GM19043 (cell line): ENCODE results near the gene APOL3.
"Not testable (repeated sequence)": the region's sequence is repeated elsewhere in the genome, so short reads cannot be mapped to it uniquely, and the experiment has no call there.

Source experiments
- ATAC-seq: cut with Tn5 transposase; IDR thresholded peaks from one replicate; pipeline ENCODE4 v1.9.1; 2021; ENCODE audit warnings: low read depth; ENCODE audit not compliant: unreplicated experiment

The APOL3 gene

DNA sequence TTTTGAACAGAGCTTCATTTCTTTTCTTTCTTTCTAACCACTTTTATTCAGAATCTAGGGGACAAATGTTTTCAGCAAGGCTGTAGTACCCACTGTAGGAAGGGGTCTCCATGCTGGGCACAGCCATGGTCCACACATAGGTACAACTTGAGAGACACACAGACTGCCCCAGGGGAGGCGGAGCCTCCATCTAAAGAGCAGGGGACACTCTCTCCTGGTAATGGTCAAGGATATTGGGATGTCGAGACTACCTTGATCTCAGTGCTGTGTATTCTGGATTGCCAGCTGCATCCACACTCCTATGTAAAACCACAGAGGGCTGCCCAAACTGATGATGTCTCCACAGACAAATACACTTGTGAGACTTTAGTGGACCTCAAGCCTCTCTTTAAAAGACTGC is 2.9 kb upstream of the APOL3 start:
- no peak for ATAC-seq

DNA sequence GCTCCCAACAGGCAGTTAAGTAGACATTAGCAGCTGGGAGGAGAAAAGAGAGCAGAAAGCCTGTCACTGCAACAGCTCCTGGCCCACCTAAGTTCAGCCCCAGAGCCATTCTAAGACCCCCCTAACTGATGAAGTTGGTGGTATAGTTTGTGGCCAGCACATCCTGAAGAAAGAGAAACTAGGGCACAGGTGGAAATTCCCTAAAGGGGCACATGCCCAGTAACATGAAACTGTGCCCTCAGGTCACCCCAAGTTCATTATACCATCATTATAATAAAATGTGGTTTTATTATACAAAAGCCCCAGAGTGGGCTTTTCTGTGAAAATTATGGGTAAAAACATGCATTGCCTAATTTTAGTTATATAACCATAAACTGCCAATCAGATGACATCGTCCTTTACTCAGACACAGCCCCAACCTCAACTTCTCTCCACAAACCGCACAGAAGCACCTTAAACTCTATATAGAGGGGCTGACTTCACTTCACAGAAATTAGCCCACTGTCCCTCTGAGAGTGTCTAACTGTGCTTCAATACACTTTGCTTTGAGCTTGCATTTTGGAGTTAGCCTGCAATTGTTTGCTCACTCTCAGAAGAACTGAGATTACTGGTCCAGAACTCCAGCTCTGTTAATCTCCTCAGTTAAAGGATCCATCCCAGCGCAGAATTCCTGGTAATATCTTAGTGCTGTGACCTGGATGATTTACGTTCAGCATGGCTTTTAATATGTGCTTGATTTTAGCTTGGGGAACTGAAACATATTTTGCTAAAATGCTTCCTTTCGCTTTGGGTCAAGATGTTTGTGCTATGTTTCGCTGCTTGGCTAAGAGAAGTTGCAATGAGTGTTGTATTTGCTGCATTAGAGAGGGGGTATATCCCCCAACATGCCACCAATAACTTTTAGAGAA is 1.8 kb upstream of the APOL3 start:
- no peak for ATAC-seq

DNA sequence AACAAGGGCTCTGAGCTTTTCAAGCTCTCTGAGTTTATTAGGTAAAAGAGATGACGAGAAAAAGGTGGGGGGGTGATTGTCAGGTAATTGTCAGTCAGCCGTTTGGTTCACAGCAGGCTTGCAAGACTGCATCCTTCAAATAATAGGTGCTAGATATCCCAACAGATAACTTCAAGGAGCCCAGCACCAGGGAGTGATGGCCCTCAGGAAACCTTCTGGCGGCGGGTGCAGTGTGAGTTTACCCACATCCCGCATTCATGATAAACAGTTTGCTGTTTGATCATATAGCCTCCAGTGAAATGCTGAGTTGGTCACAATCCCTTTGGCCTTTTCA is 1.2 kb upstream of the APOL3 start:
- not testable (repeated sequence) for ATAC-seq

DNA sequence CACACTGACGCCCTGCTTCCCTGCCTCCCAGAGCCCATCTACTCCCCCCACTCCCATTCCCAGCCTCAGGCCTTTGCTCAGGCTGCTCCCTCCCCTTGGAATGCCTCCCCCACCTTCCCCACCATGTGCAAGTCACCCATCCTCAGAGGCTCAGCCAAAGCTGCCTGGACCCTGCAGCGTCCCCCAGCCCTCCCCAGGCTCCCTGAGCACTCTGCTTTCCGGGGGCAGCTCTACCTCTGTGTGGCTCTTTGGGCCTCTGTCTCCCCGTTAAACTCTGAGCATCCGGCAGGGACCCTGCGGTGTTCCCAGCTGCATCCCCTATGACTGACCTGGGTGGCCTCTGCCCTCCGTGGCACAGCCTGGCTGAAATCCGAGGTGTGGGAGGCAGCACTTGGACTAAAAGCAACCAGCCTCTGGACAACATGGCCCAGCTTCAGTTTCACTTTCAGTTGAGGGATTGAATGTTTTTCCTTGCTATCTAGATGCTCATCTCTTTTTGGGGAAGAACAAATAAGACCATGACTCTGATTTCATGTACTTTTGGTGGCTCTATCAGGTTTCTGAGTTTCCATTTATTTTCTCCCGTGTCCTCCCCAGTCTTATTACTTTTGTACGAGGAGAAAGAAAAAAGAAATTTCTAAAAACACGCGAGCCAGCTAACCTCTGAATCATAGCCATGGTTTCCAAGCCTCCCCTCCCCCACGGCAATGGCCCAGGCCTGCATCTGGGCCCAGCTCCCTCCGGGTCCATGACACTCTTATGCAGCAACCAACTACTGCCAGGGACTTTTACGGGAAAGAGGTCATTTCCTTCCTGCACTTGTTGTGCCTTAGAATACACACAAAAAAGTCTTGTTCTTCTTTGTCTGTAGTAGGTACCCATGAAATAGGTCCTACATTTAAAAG is 3.8 kb downstream of the APOL3 start:
- no peak for ATAC-seq

DNA sequence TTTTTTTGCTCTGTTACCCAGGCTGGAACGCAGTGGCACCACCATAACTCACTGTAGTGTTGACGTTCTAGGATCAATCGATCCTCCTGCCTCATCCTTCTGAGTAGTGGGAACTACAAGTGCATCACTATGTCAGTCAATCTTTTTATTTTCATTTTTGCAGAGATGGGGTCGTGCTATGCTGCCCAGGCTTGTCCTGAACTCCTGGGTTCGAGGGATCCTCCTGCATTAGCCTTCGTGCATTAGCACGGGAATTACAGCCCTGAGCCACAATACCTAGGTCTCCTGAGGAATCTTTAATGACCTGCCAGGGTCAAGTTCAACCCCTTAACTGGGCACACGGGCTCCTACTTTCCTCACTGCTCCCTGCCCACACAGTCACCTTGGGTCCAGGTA is 4.4 kb downstream of the APOL3 start:
- ATAC-seq, result no peak

DNA sequence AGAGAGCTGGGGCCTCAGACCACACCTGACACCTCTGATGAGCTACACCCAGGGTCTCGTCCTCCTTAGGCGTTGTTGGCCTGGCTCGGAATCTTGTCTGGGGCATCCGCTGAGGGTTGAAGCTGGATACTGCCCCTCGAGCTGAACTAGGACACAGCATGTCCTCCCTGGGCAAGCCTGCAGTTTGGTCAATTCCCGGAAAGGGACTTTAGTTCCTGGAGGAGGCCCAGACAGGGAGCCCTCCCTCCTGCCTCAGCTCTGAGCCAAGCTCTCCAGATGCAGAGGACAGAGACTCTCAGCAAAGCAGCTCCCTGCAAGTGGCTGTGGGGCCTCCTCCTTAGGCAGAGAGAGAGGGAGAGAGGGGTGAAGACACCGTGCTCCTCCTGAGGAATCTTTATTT is 4.9 kb downstream of the APOL3 start:
- ATAC-seq, result no peak

DNA sequence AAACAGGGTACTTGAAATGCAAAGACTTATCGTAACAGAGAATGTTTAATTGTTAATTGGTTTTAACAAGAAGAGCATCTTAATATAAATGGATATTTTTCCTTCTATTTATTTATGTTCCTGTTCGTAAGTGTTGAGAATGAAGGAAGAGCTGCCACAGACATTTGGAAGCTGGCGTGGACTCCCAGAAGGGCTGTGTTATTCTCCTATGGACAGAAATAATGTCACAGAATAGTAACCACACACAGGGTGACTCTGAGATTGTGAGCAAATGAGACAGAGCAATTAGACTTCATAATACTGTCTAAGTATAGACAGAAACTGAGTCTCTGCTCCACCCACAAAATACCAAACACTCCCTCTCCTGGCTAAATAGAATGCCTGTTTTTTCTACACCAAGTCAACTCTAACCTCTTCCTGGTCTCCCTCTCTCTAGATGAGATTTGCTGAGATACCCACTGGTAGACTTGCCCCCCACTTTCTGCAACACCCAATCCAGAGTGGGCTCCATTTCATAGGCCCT is 6.1 kb downstream of the APOL3 start:
- no peak for ATAC-seq

DNA sequence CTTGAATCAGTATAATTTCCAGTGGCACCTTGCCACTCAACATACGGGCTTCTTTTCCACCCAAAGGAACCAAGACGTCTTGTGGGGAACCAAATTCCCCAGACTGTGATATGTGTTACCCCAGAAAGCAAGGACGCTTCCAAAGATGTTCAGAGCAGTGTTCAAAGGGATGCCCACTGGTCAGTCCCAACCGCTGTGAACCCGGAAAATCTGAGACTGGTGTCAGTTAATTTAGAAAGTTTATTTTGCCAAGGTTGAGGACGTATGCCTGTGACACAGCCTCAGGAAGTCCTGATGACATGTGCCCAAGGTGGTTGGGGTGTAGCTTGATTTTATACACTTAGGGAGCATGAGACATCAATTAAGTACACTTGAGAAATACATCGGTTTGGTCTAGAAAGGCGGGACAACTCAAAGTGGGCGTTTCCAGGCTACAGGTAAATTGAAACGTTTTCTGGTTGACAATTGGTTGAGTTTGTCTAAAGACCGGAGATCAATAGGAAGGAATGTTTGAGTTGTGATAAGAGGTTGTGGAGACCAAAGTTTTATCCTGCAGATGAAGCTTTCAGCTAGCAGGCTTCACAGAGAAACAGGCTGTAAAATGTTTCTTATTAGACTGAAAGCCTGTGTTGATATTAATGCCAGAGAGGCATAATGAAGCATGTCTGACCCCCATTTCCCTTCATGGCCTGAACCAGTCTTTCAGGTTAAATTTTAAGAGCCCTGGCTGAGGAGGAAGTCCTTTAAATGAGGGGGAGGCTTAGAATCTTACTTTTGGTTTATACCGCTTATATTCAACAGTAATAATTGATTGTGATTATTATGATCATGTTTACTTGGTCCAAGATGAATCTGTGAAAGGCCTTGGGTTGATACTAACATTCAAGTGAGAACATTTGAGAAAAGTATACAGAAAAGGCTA is 6.8 kb downstream of the APOL3 start:
- ATAC-seq, result no peak

DNA sequence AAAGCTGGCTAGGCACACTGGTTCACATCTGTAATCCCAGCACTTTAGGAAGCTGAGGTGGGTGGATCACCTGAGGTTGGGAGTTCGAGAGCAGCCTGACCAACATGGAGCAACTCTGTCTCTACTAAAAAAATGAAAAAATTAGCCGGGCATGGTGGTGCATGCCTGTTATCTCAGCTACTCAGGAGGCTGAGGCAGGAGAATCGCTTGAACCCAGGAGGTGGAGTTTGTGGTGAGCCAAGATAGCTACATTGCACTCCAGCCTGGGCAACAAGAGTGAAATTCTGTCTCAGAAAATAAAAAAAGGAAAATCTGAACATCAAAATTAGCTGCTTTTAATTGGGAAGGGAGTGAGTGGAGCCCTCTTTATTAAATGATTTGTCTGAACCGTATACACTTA is 7.7 kb downstream of the APOL3 start:
- not testable (repeated sequence) for ATAC-seq

DNA sequence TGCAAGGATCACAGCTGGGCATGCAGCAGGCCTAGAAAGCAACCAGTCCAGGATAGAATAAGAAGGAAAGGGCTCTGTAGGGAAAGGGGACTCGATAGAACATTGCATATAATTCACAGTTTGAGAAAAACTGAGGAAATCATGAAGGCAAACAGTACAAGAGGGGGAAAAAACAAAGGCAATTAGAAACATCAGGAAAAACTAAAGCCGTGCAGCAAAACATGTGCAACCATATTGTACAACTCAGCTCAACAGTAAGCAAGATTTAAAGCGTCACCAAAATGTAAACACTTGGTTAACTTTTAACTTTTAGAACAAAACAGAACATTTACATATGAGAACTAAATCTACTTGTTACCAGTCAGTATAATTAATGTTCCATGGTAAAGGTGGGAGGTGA is 8.5 kb downstream of the APOL3 start:
- no peak for ATAC-seq

DNA sequence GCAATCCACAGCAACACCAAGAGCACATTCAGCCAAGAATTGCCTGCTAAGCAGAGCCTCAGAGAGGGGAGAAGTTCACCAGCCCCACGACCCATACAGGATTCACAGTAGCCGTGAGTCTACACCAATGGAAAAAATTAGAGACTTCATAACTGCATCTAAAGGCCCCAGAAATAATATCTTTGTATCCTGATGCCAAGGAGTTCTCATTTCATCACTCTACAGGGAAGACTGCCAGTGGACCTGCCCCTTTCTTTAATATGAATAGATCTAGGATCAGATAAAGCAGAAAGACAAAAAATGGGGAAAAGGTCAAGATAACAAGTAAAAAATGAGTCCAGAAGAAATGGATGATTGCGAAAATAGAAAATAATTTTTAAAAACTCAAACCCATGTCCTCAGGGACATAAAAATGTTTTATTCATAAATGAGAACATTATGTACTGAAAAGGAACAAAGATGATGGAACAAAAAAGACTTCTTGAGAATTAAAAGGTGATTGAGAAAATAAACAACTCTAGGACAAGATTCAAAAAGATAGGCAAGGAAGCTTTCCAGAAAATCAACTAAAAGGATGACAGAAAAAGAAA is 9.5 kb downstream of the APOL3 start:
- ATAC-seq, result no peak

DNA sequence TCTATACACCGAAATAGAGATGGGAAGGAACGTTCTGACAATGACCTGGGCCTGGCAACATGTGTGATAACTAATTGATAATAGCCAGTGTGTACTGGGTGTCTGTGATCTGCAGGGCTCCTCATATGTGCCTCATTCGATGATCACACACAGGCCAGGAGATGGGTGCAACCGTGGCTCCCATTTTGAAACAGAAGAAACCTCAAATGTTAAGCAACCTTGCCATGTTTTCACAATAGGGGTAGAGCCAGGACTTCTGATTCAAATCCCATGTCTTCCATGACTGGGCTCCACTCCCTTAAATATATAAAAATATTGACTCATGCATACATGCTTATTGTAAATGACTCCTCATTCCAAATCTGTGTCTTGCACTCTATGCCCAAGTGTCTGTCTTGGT is 11.1 kb downstream of the APOL3 start:
- no peak for ATAC-seq

DNA sequence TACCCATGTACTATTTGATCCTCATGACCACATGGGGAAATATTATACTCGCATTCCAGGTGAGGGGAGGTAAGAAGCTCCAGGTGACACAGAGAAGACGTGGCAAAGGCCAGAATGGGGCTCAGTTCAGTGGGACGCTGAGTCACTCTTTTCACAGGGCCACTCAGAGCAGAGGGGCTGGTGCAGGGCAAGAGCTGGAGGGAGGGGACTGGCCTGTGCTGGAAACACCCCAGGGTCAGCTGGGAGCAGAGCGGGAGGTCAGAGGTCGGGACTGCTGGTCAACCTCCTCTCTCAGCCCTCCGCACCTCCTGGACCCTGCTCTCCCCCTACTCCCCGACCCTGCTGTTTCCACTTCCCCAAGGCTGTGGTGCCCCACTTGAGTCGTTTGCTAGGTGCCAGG is 12.1 kb downstream of the APOL3 start:
- no peak for ATAC-seq

DNA sequence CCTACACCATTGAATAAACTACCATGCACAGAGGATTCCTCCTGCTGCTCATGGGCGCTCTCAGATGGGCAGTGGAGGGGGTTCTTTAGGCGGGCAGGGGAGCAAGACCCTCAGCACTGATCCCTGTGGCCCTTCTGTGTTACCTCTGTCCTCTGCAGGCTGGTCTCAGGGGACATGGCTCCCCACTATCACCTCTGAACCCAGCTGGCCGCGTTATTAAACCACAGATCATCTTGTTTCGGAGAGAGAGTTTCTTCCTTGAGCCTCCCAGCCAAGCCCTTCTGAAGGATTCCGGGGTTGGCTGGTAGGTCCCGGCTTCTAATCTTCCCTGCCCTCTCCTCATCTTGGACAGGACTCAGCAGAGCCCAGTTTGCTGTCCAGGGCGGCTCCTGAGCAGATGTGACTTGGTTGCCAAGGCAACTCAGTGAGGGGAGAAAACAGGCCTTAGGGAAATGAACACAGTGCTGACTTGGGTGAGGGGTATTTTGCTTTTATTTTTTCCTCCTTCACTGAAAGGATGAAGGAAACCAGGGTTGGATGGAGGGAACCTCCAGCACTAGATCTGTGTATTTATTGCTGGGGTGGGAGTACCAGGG is 13.3 kb downstream of the APOL3 start:
- no peak for ATAC-seq

DNA sequence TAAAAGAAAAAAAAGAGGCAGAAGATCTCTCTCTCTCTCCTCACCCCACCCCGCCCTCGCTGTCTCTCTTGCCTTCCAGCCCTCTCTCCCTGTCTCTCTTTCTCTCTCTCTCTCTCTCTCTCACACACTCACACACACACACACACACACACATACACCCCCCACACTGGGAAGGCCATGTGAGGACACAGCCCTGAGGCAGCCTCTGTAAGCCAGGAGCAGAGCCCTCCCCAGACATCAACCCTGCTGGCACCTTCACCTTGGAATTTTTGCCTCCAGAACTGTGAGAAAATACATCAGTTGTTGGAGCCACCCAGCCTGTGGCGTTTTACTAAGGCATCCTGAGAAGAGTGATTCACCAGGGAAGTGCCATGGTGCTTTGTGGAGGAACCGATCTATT is 14.7 kb downstream of the APOL3 start:
- ATAC-seq, result no peak

DNA sequence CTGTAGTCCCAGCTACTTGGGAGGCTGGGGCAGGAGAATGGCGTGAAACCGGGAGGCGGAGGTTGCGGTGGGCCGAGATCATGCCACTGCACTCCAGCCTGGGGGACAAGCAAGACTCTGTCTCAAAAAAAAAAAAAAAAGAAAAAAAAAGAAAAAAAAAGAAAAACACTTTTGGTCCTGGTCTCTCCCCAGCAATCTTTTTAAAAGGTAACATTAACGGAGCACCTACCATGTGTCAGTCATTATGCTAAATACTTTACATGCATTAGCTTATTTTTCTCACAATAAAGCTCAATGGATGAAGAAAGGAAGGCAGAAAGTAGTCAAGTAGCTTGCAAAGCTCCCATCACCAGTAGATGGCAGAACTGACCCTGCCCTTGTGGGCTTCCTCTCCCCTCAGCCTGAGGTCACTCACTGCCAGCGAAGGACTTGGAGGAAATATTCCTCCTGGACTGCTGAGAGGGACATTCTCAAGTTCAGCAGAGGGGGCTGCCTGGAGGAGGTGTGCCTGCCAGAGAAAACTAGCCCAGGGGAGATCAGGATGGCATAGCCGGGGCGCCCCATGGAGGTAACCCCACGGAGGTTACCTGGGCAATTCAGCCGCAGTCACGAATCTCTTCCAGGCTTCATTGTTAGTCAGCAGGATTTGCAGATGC is 15.5 kb downstream of the APOL3 start:
- ATAC-seq, result no peak

DNA sequence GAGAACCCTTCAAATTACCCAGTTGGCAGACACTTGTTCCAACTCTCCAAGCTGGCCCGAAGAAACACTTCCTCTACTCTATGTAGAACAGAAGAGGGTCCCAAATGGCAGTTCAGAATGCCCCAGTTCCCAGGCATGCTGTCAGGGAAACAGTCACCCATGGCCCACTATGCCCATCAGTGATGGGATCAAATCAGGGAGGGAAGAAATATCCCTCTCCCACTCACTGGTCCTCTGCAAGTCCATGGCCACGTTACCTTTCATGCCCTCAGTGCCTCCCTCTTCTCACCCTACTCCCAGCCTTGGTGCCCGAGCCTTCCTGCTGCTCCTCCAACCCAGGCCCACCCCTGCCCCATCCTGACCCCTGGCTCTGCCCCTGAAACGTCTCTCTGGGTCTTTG is 16.6 kb downstream of the APOL3 start:
- ATAC-seq, result no peak

DNA sequence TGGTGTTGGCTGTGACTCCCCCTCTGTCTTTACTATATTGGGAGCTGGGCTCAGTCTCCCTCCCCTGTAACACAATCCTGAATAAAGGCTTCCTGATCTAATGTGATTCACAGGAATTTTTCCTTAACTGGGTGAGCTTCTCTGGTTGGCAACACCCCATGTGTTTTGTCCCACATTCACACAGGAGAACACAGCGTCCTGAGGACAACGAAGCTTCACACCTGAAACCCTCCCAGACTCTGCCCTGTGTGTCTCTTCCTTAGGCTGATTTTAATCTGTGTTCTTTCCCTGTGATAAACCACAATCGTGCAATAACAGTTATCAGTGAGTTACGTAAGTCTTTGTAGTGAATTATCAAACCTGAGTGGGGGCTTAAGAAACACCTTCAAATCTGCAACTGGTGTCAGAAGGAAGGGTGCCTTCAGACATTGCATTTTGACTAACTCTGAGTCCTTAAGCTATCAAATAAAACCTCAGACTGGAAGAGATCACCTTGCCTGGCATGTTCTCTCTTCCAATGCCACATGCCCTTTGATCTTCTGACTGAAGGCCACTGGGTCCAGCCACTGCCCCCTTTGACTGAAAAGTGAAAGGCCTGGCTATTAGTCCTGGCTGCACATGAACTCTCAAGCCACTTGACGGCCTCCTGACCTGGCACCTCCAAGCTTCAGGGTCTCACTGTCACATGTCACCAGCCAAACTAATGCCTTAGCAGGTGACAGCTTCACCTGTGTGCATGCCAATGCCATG is 17.3 kb downstream of the APOL3 start:
- ATAC-seq, result no peak

DNA sequence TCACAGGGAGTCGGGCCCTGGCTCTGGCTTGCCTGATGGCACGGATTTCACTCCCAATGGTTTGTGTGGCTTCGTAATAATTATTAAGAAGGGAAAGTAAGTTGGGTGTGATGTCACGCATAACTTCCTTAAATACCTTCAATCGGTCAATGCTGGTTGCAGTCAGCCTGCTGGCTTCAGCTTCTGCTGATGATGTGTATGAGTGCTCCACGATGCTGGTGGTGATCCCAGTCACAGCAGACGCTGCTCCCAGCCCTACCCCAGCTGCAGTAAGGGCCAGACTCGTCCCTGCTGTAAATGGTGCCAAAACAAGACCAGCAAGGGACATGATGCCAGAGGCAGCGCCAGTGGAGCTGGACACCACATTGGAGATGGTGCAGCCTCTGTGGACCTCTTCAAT is 19.1 kb downstream of the APOL3 start:
- ATAC-seq, result no peak
